ENCODE measurements around the gene ENOX1.

Gene ENOX1

DNA sequence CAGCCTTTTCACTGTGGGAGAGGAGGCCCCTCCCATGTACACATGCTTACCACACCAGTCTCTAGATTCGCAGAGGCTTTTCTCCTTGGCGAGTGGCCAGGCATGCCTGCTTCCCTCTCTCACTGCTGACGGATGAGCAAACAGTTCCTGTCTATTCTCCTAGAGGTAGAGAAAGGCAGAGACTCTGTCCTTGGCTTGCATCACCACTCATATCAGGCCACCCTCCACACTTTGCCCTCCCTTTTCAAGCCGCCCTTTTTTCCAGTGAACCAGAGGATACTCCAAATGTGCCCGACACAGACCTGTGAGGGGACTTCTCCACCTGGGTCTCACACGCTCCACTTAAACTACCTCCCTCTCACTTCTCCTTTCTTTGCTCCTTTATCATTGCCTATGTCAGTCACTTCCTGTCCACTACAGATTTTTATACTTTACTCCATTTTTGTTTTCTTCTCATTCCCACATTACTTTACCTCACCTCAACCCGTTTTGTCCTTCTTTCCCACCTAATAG is 478.8 kb downstream of the ENOX1 start:
- peak; percentile 28 for DNase-seq (ENCODE audit: low spot score)

DNA sequence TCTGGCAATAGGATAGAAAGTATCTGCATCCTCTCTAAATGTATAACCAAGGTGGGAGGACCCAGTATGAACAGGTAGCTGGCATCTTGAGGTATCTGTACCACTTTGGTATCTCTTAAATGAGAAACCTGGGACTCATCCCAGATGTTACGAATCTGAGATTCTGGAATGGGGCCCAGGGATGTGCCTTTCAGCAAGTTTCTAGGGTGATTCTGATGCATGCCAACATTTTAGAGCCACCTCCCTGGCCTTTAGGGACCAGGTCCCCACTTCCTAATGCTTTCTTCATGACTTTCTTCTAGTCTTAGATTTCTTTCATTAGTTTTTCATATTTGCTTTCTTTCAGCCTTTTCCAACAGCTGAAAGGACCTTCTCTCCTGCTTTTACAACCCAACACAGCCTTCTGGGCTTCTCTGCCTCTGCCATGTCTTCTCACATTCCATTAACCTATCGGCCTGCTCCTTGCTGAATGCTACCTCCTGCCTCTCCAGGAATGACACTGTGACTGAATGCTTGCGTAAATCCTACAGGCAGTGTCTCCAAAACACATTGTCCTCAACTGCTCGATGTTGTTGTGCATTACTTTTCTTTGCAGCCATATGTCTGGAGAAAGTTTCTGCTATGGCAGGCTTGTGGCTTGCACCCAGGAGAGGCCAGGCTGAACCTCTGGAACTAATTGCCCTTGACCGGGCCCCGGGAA is 479.4 kb downstream of the ENOX1 start:
- no peak for DNase-seq (ENCODE audit: low spot score)

DNA sequence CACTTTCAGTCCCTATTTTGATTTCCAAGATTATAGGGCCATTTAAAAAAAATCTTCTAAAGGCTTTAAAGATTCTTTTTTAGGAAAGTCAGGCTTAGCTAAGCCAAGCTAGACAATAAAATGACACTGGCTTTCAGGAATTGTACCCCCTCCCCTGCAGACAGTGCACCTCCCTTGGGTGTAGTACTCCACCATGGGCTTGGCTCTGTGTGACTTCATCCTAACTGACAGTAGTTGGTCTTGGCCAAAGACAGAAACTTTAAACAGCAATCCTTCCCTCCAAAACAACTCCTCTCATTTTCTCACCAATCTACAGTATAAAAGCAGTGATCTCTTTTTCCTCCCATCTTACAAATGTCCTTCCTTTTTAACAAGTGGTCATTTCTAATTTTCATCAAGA is 480.4 kb downstream of the ENOX1 start:
- no peak for DNase-seq (ENCODE audit: low spot score)

DNA sequence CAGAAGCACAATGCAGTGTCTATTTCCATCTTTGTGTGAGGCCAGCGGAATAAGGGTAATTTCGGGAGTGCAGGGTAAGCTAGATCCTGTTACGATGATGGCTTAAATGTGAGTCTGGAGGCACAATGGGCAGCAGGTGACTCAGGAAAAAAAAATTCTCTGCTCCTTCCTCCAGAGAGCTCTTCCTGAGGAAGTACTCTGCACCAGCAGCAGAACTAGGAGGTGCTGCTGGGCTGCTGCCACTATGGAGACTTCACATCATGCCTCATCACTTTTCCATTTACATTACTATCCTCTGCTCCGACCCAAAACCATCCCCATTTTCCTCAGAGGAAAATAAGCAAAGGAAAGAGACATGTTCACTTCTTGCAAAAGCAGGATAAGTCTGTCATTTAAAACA is 481.4 kb downstream of the ENOX1 start:
- no peak for DNase-seq (ENCODE audit: low spot score)

DNA sequence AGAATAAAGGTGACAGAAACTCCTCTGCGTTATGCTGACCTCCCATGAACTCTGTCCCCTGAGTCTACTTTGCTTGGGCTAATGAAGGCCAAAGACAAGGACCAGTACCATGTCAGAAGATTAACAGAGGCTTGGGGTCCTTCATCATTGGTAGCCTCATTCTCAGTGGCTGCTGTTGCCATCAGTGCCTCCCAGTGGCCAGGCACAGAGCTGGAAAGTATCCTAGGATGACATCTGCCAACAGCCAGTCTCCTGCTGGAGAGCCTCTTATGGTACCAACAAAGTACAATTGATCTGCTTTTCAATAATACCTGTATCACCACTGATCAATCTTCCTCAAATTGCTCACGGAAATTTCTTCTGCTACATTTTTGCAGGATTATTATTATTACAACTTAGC is 481.8 kb downstream of the ENOX1 start:
- DNase-seq (ENCODE audit: low spot score): no peak

DNA sequence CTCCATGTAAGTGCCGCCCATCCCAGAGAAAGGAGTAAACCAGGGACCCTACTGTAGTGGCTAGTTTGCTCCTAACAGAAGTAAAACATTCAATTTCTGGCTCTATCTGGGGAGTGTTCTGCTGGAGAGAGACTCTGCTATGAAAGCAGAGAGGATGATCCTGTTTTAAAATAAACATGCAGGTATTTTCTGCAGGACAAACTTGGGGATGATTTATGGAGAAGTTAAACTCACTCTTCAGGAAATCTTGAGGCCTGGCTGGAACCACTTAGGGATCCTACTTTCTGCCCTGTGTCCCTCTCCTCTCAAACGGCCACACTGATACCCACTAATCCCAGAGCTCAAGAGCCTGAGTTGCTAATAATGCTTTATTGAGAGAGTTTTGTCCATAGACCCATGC is 482.3 kb downstream of the ENOX1 start:
- no peak for DNase-seq (ENCODE audit: low spot score)

DNA sequence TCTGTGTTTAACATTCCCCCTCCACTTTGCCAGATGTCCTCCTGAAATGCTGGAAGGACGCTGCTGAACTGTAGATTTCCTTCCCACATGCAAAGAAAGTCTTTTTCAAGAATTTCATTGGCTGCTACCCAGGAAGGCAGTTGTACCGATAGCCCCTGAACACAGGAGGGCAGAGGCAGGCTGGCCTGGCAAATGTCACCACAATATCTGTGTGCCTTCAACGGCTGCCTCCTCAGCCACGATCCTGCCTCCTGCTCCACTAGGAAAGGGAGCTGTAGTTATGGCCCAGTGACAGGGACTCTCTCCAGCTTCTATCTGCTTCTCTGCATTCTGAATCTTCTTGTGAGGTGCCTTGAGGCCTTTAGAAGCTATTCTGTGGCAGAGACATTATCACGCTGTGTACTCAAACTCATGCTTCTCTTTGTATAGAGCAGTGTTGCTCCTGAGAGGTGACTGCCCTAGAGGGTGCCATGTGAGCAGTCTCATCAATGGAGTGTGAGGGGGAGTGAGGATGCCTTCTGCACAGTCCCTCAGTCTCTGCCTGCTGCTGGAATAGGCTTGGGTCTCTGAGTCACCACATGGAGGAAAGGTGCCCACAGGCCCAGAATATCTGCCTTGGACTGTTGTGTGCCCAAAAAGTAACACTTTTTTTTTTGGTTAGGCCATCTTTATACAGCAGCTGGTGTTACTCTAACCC is 483.6 kb downstream of the ENOX1 start:
- peak; percentile 51 for DNase-seq (ENCODE audit: low spot score)

DNA sequence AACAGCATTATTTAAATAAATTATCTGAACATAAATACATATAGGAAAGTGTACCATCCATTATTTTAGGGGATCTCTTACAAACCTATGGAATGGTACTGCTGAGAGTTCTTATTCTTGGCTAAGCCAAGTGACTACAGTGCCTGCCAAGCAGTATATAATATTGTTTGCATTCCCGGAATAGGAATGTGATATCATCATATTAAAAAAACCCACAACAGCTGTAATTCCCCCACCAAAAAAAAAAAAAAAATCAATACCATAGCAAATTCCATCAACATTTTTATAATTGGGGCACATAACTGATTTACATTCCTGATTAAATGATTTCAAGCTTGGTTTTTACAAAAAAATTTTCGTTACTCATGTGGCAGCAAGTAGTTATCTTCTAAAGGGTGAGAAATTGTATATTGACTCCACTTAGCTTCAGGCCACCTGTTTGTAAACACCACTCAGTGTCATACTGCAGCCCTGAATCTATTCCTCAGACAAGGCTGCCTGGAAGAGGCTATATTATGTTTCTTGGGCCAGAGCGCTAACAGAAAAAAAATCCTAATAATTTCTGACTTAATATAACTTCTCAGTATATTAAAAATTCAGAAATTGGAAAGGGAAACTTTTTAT is 485.3 kb downstream of the ENOX1 start:
- DNase-seq (ENCODE audit: low spot score): no peak

DNA sequence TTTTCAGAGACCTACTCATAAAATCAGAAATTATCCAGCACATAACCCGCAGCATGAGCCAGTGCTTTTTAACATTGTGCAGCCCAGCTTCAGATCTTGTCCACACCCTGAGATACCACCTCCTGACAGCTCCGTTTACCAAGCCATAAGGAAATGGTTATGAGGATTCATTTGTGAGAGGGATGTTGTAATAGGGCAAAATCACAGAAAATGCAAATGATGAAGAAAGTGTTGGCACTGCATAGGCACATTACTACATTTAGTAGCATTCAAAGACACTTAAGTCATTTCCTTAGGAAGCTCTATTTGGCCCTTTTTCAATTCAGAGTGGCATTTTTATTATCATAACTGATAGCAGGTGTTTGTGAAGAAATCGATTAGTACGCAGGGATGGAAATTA is 485.9 kb downstream of the ENOX1 start:
- no peak for DNase-seq (ENCODE audit: low spot score)

DNA sequence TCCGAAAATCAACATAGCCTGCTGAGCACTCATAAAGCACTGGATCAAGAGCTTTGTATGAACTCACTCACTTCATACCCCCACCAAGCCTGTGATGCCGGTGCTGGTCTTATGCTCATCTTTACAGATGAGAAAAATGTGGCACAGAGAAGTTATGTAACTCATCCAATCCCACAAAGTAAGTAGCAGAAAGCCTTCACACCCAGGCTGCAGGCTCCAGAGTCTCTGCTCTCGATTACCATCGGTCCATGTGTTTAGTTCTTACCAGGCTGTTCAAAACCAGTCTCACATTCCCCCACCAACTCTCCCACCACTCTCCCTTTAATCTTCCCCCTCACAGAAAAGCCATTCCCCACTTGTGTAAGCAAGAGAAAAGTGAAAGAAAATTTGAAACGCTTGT is 487.4 kb downstream of the ENOX1 start:
- DNase-seq (ENCODE audit: low spot score): no peak

DNA sequence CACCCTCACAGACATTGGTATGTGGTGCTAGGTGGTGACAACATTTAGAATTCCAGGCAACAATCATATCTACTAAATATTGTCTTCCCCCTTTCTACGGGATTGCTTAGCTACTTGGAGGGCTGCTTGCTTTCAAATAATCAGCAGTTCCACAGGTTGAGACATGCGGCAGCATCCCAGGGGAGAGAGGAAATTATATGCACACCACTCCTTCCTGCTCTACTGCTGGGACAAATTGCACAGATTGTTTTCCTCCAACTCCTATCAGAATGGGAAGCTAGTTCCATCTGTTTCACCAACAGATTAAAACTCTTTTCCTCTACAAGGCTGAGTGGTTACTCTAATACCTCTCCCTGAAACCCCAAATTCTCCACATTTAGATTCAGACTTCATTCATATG is 488.0 kb downstream of the ENOX1 start:
- no peak for DNase-seq (ENCODE audit: low spot score)

DNA sequence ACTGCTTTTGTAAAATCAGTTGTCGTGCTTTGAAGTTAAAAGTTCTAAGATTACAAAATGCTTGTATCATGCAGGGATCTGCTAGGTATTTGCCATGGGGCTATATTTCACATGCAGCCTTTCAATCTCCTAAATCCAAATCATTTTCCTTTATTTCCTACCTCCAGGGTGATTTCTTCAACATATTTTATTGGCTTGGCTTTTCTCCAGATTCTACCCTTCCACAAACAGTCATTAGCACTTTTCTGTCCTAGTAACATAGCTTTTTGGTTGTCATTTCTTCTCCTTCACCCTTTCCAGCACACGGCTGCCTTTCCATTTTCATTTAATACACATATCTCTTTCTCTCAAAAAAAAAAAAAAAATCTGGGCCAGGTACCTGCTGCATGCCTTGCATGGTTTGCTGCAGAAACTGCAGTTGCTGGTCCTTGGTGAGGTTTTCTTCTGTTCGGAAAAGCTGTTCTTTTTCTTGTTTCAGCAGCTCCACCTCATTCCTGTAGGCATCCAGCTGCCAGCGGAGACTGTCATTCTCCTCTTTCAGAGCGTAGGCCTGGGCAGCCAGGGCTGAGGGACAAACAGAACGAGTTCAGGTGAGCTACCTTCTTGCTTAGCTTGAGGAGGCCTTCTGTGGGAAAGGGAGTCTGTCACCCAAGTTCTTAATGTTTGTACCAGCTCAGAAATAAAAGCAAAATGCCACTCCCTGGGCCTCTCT is 488.6 kb downstream of the ENOX1 start:
- DNase-seq (ENCODE audit: low spot score): no peak

DNA sequence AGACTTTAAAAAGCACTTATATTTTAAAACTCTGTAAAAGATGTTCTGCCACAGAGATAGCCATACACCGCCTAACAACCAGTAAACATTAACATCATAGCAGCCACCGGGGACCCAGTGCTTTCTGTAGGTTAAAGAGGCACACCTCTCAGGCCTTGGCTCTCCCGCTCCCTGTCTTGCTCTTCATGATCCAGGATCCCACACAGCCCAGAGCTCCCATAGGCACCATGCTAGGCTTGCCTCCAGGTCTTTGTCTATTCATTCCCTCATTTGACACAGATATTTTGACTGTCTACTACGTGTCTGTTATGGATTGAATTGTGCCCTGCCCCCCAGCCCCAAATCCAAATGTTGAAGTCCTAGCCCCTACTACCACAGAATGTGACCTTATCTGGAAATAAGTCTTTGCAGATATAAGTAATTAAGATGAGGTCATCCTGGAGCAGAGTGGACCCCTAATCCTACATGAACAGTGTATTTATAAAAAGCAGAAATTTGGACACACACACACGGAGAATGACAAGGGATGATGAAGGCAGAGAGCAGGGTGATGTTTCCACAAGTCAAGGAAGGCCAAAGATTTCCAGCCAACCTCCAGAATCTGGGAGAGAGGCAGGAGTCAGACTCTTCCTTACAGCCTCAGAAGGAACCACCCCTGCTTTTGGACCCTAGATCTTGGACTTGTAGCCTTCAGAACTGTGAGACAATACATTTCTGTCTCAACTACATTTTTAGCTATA is 490.8 kb downstream of the ENOX1 start:
- no peak for DNase-seq (ENCODE audit: low spot score)

DNA sequence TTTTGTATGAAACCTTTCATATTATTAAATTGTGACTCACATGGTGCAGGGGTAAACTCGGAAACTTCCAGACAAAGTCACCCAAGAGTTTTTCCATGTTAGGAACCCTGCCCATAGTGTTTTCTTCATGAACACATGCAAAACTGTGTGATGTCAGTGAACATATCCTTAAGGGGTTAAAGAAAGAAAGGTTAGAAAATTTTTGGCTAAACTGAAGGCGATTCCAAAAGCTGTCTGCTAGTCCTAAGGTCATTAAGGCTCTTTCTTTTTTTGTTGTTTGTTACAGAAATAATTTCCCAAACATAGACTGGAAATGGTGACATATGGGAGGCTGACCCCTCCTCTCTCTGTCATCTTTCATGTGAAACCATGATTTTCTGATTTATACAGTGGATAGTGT is 491.5 kb downstream of the ENOX1 start:
- no peak for DNase-seq (ENCODE audit: low spot score)

DNA sequence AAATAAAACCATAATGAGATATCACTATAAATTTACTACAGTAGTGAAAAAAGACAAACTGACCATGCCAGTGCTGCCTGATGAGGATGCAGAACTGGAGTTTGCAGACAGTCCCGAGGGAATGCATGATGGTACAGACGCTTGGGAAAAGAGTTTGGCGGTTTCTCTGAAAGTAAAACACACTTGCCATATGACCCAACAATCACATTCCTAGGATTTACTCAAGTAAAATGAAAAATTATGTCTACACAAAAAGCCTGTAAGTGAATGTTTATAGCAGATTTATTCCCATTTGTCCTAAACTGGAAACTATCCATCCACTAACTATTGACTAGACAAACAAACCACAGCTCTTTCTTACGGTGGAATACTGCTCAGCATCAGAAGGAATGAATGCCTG is 492.4 kb downstream of the ENOX1 start:
- DNase-seq (ENCODE audit: low spot score): no peak

DNA sequence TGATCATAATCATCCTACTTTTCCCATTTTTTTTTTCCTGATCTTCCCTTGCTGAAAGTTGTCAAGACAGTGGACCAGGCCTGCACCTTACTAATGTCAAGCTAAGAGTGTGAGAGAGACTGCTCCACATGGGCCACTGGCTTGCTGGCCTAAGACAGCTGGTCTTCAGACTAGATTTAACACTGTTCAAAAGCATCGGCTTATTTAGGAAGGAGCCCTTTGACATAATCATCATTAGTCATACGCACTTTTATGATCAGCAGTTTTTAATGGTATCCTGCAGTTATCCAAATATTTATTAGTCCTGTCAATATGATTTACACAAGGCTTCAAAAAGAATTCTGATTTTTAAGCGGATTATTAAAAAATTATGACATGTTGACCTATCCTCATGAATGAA is 492.8 kb downstream of the ENOX1 start:
- no peak for DNase-seq (ENCODE audit: low spot score)

DNA sequence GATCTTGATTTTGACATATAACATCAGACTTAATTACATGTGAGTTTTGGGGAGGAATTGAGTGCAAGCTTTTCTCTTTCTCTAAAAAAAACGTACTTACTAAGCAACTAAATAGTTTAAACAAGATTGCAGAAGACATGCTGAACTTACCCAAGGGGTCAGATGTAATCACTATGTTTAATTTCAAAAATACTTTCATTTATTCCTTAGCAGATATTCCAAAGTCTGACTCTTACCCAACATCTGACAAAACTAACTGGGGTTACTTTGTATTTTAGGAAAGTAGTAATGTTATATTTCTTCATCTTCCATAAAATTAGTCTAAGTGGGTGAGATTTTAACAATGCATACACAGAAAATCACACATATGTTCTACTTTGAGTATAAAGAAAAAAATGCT is 493.2 kb downstream of the ENOX1 start:
- no peak for DNase-seq (ENCODE audit: low spot score)

DNA sequence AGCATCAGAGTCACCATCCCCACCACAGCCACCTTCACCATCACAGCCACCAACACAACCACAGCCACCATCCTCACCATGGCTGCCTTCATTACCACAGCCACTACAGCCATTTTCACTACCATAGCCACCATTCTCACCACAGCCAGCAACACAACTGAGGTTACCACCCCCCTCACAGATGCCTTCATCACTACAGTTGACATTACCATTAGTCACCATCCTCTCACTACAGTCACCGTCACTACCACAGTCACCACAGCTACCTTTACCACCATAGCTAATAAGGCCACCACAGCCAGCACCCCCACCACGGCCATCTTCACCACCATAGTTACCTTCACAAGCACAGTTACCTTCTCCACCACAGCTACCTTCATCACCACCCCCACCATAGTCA is 493.8 kb downstream of the ENOX1 start:
- no peak for DNase-seq (ENCODE audit: low spot score)

DNA sequence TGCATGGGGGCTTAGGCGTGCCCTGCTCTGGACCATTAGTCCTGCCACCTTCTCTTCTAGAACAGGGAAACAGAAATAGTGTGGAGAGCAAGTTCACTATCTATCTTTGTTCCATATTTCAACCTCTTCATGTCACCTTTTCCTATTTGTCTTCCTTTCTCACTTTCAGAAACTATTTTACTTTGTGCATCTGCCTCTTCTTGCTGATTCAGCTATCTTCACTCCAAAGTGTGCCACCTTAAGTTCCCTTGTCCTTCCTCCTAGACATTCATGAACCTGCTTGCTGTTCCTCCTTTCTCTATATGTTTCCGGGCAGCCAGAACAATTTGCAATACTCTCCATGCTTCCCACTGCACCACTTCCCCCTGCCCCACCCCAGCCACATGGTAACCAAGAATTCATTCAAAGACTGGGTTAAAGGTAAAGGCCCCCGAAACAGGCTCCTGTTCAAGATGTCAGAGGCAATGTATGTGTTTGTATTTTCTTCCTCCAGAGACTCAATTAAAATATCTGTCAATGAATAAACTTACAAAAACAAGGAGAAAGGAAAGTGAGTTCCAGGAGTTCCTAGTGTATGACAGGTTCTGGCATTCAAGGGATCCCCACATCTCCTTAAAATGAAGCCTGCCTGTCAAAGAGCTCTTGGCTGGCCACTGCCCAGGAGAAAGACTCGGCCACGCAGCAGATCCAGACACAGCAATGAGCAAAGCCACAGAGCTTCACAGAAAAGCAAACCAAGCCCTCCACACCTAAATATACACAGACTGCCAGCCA is 495.3 kb downstream of the ENOX1 start:
- DNase-seq (ENCODE audit: low spot score): no peak

DNA sequence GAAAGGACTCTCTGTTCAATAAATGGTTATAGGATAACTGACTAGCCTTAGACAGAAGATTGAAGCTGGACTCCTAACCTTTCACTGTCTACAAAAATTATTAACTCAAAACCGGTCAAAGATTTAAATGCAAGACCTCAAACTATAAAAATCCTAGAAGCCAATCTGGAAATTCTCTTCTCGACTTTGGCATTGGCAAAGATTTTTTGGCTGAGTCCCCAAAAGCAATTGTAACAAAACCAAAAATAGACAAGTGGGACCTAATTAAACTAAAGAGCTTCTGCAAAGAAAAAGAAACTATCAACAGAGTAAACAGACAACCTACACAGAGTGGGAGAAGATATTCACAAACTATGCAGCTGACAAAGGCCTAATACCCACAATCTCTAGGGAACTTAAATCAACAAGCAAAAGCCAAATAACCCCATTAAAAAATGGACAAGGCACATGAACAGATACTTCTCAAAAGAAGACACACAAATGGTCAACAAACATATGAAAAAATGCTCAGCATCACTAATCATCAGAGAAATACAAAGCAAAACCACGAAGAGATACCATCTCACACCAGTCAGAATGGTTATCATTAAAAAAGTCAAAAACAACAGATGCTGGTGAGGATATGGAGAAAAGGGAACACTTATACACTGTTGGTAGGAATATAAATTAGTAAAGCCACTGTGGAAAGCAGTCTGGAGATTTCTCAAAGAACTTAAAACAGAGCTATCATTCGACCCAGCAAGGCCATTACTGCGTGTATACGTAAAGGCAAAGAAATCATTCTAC is 497.1 kb downstream of the ENOX1 start:
- DNase-seq (ENCODE audit: low spot score): no peak
